Stimulated activated naive CD8-positive, alpha-beta T cell treated with anti-CD3 and anti-CD28 coated beads, Interleukin-15, amount 100 ng/mL, for 72 hours (primary cell): ENCODE data around the gene TXNIP.
A peak's percentile ranks its signal among the peaks of the same experiment; 100 is the strongest.

Experiments used
- ATAC-seq: fragments of 150-1000 bp; cut with Tn5 transposase; 2 replicates; pipeline ENCODE4 v1.10.0; 2021; ENCODE audit warnings: mild to moderate bottlenecking, moderate library complexity
- DNase-seq, 2 donors: peaks; one replicate each; pipeline ENCODE4 v3.0.0; 2021 to 2022
- H3K27ac Mint-ChIP-seq, 2 donors: one replicate each; pipeline ENCODE4 v1.8.0; 2022; ENCODE audit warnings: mild to moderate bottlenecking in 2 of 2, mixed read lengths in 2 of 2, moderate library complexity in 2 of 2
- H3K27me3 Mint-ChIP-seq: one replicate; pipeline ENCODE4 v1.8.0; 2022; ENCODE audit warnings: mixed read lengths
- H3K4me1 Mint-ChIP-seq: one replicate; pipeline ENCODE4 v1.8.0; 2022; ENCODE audit warnings: mild to moderate bottlenecking, mixed read lengths
- H3K4me3 Mint-ChIP-seq, 2 donors: one replicate each; pipeline ENCODE4 v1.8.0; 2022; ENCODE audit warnings: mild to moderate bottlenecking in 2 of 2, mixed read lengths in 2 of 2, moderate library complexity in 1 of 2
- H3K9me3 Mint-ChIP-seq, 2 donors: one replicate each; pipeline ENCODE4 v1.8.0; 2022; ENCODE audit warnings: mixed read lengths in 2 of 2

TXNIP gene

DNA sequence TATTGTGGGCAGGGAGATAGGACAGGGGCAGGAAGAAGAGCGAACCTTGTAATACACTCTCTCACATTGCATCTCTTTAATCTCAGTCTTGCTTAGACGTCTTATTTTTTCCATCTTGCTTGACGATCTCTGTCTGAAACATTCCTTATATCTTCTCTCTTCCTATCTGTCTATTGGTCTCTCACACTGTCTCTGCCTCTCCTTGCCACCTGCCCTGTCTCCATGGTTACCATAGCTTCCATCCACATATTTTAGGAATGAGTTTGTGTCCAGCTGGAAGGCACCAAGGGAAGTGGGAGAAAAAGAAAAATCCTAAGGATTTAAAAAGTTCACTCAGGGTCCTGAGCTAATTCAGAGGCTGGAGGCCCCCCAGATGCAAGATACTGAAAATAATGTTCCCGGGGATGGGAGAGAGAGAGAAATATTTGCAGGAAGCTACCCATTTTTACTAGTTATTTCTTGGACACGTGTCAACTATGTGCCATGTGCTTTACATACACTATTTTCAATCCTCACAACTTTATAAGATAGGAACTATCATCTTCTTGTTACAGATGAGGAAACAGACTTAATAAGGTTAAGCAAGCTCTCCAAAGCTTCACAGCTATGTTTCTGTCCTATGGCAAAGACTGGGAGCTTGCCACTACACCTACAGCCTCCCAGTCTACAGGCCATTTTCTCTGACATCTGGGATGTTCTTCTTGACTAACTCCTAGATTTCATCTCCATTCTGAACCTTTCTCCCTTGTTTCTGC lies 32.9 kb downstream of the TXNIP start:
- Mint-ChIP-seq H3K27ac (peak overlapping the region; percentile 21 to 87), H3K4me1 (peaks cover 52% of the 10 kb centered on the region), H3K27me3 (no peaks in the 10 kb centered on the region), H3K4me3 (peak overlapping the region; percentile 90 to 91), H3K9me3 (peaks cover 0 to 9% of the 10 kb centered on the region in 2 donors)
- no peak for ATAC-seq
- DNase-seq = no peak

DNA sequence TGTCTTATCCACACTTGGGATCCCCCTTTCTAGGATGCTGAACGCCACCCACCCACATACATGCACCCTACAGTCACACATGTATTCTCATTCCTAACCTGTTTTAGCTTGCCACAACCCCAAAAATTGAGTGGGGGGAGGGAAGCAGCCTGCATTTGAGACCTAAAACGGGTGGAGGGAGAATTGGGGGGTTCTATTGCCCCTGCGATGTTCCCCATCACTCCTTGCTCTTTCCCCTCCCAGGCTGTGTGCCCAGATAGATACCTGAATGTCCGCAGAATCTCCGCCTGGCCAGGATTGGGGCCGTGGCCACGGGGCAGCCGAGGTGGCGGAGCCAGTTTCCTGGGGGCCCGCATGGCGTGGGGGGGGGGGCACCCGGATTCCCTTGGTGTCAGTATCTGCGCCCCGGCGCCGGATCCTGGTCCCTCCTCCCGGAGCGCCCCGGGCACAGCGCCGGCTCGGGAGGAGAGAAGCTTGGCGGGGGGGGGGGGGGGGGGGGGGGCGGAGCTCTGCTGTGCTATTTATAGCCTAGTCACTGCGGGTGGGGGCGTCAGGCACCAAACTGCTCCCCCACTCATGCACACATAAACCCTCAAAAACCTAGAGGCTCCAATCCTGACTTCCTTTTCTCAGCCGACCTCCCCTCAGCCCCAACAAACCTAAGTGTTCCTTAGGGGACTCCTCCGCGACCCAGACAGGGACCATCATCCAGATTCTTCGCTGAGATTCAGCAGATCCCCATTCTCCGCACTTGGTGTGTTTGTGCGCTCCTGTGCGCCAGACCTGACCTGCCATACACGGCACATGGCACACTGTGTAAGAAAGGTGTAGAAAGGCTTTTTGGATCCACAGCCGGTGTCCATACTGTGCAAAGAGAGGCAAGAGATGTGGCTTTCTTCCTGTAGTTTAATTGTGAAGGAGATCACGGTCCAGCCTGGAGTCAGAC lies 33.9 kb downstream of the TXNIP start:
- peaks cover 54% of the 10 kb centered on the region for H3K4me1 Mint-ChIP-seq
- H3K9me3 Mint-ChIP-seq = peaks cover 0 to 2% of the 10 kb centered on the region in 2 donors
- no peaks in the 10 kb centered on the region for H3K27me3 Mint-ChIP-seq
- DNase-seq (peak in 1 of 2 donors; percentile 30), ATAC-seq (no peak)
- peak overlapping the region; percentile 89 to 91 for H3K27ac Mint-ChIP-seq
- H3K4me3 Mint-ChIP-seq = peak overlapping the region; percentile 90 to 91

DNA sequence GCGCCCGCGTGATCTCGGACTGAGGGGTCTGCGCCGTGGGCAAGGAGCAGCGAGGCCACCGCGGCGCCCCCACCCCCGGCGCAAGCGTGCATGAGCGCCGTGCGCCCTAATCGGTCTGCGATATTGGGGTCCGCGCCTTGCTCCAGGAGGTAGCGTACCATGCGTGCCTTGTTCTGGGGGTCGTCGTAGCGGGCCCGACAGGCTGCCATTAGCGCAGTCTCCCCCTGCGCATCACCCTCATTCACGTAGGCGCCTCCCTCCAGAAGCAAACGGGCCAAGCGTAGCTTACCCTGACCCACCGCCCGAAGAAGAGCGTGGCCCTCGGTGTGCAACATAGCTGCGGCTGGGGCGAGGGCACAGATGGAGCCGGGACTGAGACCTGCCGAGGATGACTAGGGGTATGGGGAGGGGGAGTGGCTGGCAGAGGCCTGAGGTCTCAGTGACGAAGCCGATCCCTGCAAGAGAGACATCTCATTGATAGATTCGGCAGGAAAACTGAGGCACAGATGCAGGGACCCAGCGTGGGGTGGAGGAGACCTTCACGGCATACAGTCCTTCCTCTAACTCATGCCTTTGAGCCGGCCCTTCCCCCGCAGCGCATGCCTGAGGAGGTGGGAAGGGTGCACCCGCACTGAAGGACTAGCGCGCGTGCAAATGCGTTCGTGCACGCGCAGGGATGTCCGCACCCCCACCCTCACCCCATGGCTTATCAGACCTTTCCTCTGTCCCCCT lies 34.8 kb downstream of the TXNIP start:
- peak overlapping the region; percentile 86 to 91 for H3K27ac Mint-ChIP-seq
- peaks cover 54% of the 10 kb centered on the region for H3K4me1 Mint-ChIP-seq
- peak overlapping the region; percentile 88 to 91 for H3K4me3 Mint-ChIP-seq
- no peaks in the 10 kb centered on the region for H3K27me3 Mint-ChIP-seq
- no peaks in the 10 kb centered on the region for H3K9me3 Mint-ChIP-seq
- ATAC-seq = no peak
- DNase-seq = peak; percentile 50 to 65

DNA sequence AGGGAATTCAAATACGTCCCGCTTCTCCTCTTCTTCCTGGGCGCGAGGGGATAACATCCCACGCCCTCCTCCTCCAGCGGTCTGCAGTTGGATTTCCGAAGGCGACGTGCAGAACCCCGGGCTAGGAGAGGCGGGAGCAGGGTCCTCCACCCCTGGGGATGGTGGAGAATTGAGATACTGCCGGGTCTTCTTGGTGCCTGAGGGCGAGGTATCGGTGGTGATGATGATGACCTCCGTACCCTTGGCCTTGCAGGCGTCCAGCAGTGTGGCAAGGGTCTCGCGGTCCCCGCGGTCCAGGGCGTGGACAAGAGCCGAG lies 35.3 kb downstream of the TXNIP start:
- H3K27me3 Mint-ChIP-seq = no peaks in the 10 kb centered on the region
- ATAC-seq (no peak), DNase-seq (peak in 1 of 2 donors; percentile 18)
- peaks cover 57% of the 10 kb centered on the region for H3K4me1 Mint-ChIP-seq
- peak overlapping the region; percentile 84 to 91 for H3K27ac Mint-ChIP-seq
- no peaks in the 10 kb centered on the region for H3K9me3 Mint-ChIP-seq
- H3K4me3 Mint-ChIP-seq = peak overlapping the region; percentile 88 to 91

DNA sequence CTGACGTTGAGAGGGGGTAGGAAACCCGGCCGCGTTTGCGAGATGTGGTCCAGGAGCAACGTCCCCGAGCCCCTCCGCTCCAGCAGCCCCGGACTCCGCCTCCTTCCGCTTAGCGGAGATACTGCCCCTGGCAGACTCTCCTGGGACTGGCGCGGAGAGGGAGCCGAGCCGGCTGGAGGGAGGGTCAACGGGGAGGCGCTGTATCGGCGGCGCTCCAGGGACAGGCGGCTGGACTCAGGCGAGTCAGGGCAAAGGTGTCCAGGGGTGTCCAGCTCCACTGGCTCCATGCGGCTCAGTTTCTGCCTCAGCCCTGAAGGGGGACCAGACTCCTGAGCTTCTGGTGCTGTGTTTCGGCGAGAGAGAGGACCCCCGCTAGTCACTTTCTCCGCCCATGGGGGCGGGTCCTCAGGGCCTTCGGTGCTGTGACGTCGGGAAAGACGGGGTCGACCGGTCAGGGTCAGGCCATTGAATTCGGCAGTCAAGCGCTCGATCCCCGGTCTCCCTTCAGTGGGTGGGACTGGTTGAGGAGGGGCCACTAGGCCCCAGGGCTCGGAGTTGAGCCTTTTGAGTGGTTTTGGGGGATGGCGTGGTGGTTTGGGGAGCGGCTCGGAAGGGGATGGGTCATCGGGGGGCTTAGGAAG lies 35.8 kb downstream of the TXNIP start:
- Mint-ChIP-seq H3K27ac (peak overlapping the region; percentile 84 to 91), H3K27me3 (no peaks in the 10 kb centered on the region), H3K4me3 (peak overlapping the region; percentile 88 to 91), H3K4me1 (peaks cover 61% of the 10 kb centered on the region), H3K9me3 (no peaks in the 10 kb centered on the region)
- ATAC-seq = no peak
- peak; percentile 48 to 55 for DNase-seq

DNA sequence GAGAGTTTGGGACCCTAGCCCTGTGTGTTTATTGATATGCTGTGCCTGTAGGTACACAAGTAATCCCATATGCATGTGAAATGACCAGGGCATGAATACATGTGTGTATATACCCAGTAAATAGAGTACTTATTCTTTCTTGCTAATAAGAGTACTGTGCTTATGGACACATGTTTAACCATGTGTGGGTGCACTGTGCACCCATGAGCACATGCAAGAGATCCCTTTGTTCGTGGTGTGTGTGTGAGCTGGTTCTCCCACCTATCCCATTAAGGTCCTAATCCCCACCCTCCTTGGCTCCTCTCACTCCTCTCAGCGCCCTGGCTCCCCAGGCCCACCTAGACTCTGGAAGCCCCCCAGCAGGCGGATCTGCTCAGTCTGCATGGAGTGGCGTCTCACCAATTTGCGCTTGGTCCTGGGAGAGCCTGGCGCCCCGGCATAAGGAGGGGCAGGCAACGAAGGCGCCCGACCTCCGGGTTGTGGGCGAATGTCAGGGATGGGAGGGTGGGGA lies 36.4 kb downstream of the TXNIP start:
- Mint-ChIP-seq H3K9me3 (no peaks in the 10 kb centered on the region), H3K27ac (no peak overlapping the region), H3K4me1 (peaks cover 63% of the 10 kb centered on the region), H3K27me3 (no peaks in the 10 kb centered on the region), H3K4me3 (peak overlapping the region; percentile 88 to 91)
- no peak for DNase-seq
- ATAC-seq = no peak

DNA sequence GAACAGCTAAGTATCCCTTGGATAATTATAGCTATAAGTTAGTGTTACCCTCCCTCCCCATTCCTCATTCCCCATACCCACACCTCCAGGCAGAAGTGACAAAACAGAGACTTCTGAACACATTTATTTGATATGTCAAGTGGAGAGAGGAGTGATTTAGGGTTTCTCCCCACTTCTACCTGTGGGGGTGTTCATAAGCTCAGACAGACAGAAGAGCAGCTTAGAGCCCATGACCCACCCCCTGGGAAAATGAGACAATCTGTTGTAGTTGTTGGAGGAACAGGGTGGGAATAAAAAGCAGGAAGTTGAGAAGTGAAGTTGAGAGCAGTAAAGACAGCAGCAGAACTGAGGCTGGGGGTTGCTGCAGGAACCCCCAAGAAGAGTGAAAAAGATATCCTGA lies 37.0 kb downstream of the TXNIP start:
- DNase-seq (no peak), ATAC-seq (no peak)
- no peak overlapping the region for H3K27ac Mint-ChIP-seq
- H3K9me3 Mint-ChIP-seq = no peaks in the 10 kb centered on the region
- H3K27me3 Mint-ChIP-seq = no peaks in the 10 kb centered on the region
- H3K4me1 Mint-ChIP-seq = peaks cover 69% of the 10 kb centered on the region
- H3K4me3 Mint-ChIP-seq = peak overlapping the region; percentile 3 to 29

DNA sequence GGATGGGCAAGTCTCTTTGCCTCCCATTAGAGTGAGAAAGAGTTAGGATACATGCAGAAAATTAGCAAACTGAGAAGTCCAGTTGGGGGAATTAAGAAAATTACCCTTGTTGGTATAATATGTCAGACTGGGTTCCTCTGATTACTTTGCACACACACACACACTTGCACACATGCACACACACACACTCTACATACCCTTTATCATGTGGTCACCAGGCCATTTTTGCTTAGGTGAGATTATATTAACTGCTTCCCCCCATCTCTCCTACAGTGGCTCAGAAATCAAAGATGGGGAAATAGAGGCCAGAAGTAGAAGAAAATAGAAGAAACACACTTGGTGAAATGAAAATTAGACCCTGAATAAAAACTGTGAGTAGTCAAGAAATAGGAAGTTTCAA lies 37.6 kb downstream of the TXNIP start:
- no peak for DNase-seq
- Mint-ChIP-seq H3K27me3 (no peaks in the 10 kb centered on the region), H3K4me1 (peaks cover 70% of the 10 kb centered on the region), H3K4me3 (peak overlapping the region in 1 of 2 donors; percentile 24), H3K9me3 (no peaks in the 10 kb centered on the region), H3K27ac (no peak overlapping the region)
- ATAC-seq = no peak

DNA sequence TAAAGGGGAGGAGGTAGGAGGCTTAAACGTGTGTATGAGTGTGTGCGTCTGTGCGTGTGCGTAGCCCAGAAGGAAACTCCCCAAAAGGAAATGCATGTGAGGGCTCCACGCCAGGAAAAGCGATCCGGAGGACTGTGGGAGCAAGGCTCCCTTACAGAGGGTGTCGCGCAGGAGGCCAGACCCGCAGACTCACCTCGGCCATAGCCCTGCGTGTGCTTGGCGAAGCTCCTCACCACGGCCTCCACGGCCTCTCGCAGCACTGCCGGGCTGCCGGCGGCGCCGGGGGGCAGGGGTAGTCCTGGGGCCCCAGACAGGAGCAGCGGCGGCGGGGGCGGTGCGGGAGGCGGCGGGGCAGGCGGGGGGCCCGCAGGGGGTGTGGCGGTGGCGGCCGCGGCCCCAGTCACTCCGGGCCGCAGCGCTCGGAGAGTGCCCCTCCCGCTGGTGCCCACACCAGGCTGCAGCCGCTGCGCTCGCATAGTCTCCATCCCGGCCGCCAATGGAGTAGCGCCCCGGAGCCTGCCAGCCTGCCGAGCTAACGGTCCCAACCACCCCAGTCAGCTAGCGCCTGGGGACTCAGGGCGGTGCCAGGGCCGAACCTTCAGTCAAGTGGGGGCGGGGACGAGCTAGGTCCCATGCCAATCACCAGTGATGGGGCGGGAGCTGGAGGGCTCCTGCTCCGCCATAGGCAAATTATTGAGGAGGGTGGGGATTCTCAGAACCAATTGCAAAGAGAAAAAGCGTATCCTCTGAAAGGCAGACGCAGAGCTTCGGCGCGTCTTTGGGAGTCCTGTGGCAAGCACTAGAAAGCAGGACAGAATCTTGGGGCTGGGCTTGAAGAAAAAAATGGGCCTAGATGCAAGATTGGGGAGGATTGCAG lies 38.7 kb downstream of the TXNIP start, which contains the start of gene LIX1L:
Gene LIX1L, minus strand, starts transcription at position 575 of the 877 bp plus-strand sequence. Its CDS starts 90 bp downstream, at position 485.
- peak within 1 kb of the TSS; percentile 90 to 94 for H3K27ac Mint-ChIP-seq
- H3K4me1 Mint-ChIP-seq = peaks cover 64% of the 10 kb centered on the region
- peak; percentile 95 to 96 for DNase-seq
- ATAC-seq = peak; percentile 91
- H3K9me3 Mint-ChIP-seq = no peaks in the 10 kb centered on the region
- H3K27me3 Mint-ChIP-seq = no peaks in the 10 kb centered on the region
- H3K4me3 Mint-ChIP-seq = peak within 1 kb of the TSS; percentile 85 to 94

DNA sequence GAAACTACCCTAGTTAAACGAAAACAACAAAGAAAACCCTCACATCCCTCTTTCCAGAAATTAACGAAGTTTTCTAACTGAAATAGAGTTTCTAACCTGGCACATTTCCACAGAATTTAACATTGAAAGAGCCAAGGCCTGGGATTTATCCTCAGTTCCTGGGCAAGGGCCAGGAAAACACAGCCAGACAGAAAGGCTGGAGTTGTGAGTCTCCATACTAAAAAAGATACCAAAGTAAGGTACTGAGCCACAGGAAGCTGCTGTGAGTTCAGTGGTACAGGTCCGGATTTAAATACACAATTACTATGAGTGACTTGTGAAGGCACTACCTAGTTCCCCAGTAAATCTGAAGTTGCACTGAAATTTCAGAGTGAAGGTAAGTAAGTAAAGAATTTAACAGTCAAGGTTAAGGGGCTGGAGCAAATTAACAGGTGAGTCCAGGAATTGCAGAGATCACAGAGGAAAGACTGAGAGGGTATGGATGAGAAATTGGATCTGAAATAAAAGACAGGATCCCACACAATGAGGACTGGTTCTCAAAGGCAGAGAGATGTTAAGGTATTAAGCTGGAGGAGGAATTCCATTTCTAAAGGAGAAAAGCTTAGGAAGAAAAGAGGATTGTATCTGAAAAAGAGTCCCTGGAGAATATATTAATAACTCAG lies 39.5 kb downstream of the TXNIP start:
- H3K4me1 Mint-ChIP-seq = peaks cover 66% of the 10 kb centered on the region
- H3K9me3 Mint-ChIP-seq = no peaks in the 10 kb centered on the region
- peak overlapping the region; percentile 90 to 94 for H3K27ac Mint-ChIP-seq
- H3K4me3 Mint-ChIP-seq = peak overlapping the region; percentile 85 to 94
- no peaks in the 10 kb centered on the region for H3K27me3 Mint-ChIP-seq
- ATAC-seq (no peak), DNase-seq (no peak)

DNA sequence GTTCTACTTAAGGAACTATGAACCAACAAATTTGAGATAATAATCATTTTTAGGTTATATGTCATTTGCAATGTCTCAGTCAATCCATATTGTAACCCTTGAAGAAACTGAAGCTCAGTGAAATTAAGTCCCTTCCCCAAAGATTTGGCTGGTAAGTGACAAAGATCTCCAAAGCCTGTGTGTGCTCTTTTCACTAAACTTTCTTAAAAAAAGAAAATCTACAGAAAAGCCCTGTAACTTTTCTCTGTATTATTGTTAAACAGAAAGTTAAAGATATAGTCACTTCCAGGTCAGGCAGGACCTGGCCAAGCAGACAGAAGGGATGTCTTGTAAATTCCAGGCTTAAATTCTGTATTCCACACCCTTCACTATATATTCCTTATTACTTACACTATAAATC lies 40.0 kb downstream of the TXNIP start:
- H3K9me3 Mint-ChIP-seq = no peaks in the 10 kb centered on the region
- DNase-seq = no peak
- no peak for ATAC-seq
- H3K4me3 Mint-ChIP-seq = peak overlapping the region; percentile 85 to 94
- no peaks in the 10 kb centered on the region for H3K27me3 Mint-ChIP-seq
- H3K4me1 Mint-ChIP-seq = peaks cover 71% of the 10 kb centered on the region
- peak overlapping the region in 1 of 2 donors; percentile 94 for H3K27ac Mint-ChIP-seq

DNA sequence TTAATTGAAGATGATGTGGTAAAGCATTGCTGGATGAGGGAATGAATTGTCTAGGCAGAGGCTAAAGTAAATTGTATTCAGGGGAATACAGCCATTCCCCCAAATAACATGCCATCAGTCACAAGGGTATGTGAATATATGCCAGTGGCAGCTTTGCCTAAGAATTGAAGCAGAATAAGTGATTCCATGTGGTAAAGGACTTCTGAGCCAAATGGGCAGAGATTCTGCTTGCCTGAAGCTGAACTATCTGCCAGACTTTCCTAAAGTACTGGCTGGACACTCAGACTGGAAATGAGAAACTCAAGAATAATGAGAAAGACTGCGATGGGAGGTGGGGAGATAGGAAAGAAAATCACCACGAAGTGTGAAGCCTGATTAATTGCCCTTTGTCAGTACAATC lies 40.9 kb downstream of the TXNIP start:
- no peak for DNase-seq
- peak overlapping the region; percentile 15 to 37 for H3K4me3 Mint-ChIP-seq
- no peaks in the 10 kb centered on the region for H3K9me3 Mint-ChIP-seq
- H3K4me1 Mint-ChIP-seq = peaks cover 74% of the 10 kb centered on the region
- H3K27ac Mint-ChIP-seq = peak overlapping the region in 1 of 2 donors; percentile 47
- no peak for ATAC-seq
- no peaks in the 10 kb centered on the region for H3K27me3 Mint-ChIP-seq

DNA sequence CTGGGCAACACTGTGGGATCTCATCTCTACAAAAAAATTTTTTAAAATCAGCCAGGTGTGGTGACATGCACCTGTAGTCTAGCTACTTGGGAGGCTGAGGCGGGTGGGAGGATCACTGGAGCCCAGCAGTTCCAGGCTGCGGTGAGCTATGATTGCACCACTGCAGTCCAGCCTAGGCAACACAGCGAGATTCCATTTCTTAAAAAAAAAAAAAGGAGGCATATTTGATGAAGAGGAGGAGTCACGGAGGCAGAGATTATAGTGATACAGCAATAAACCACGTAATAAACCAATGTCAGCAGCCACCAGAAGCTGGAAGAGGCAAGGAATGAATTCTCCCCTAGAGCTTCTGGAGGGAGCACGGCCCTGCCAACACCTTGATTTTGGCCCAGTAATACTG lies 42.5 kb downstream of the TXNIP start:
- Mint-ChIP-seq H3K4me3 (no peak overlapping the region), H3K27ac (no peak overlapping the region), H3K9me3 (no peaks in the 10 kb centered on the region), H3K4me1 (peaks cover 72% of the 10 kb centered on the region), H3K27me3 (no peaks in the 10 kb centered on the region)
- ATAC-seq (no peak), DNase-seq (no peak)

DNA sequence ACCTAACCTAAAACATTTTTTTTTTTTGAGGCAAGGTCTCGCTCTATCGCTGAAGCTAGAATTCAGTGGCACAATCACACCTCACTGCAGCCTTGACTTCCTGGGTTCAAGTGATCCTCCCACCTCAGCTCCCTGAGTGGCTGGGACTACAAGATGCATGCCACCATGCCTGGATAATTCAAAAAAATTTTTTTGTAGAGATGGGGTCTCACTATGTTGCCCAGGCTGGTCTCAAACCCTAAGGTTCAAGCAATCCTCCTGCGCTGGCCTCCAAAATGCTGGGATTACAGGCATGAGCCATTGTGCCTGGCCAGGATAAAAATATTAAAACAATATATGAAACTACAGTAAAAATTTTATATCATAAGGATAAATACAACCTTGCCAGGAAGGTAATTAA lies 43.5 kb downstream of the TXNIP start:
- no peaks in the 10 kb centered on the region for H3K9me3 Mint-ChIP-seq
- peaks cover 63% of the 10 kb centered on the region for H3K4me1 Mint-ChIP-seq
- no peak for ATAC-seq
- H3K27me3 Mint-ChIP-seq = no peaks in the 10 kb centered on the region
- H3K4me3 Mint-ChIP-seq = no peak overlapping the region
- no peak overlapping the region for H3K27ac Mint-ChIP-seq
- no peak for DNase-seq
